GM23338 (cell line): Measurements from ENCODE around the gene ZNF70. TPM values are rescaled to one million over a fixed set of nuclear protein-coding genes. Genes with fewer than 3 reads are reported as not detected.

Source experiments
- ATAC-seq: fragments of 200-7000 bp; cut with Tn5 transposase; 3 replicates; pipeline ENCODE4 v1.9.1; 2020
- DNase-seq: peaks from one replicate; pipeline ENCODE4 v3.0.0-alpha.2; 2015; ENCODE audit warnings: low spot score
- H2AFZ ChIP-seq: fragments of 200-600 bp; sonication (generic); 2 replicates; pipeline ENCODE4 v1.8.0; 2016; ENCODE audit warnings: antibody characterized with exemption, mild to moderate bottlenecking, moderate library complexity
- H3F3A ChIP-seq: fragments of 200-600 bp; sonication (generic); replicated peaks from 2 replicates; pipeline ENCODE4 v1.8.0; 2017; ENCODE audit warnings: antibody characterized with exemption, mixed run types, low read depth
- H3K27ac ChIP-seq: fragments of 200-600 bp; sonication (generic); 2 replicates; pipeline ENCODE4 v1.6.1; 2016; ENCODE audit warnings: low read depth
- H3K27me3 ChIP-seq: fragments of 200-600 bp; sonication (generic); 2 replicates; pipeline ENCODE4 v1.8.0; 2016; ENCODE audit warnings: mild to moderate bottlenecking, mixed run types, moderate library complexity; ENCODE audit not compliant: insufficient read depth
- H3K36me3 ChIP-seq: fragments of 200-600 bp; sonication (generic); 2 replicates; pipeline ENCODE4 v1.8.0; 2016; ENCODE audit warnings: mild to moderate bottlenecking; ENCODE audit not compliant: insufficient read depth
- H3K4me1 ChIP-seq: fragments of 200-600 bp; sonication (generic); 2 replicates; pipeline ENCODE4 v1.8.0; 2016; ENCODE audit warnings: mild to moderate bottlenecking, moderate library complexity; ENCODE audit not compliant: insufficient read depth
- H3K4me2 ChIP-seq: fragments of 200-600 bp; sonication (generic); 2 replicates; pipeline ENCODE4 v1.7.1; 2017; ENCODE audit warnings: mixed run types
- H3K4me3 ChIP-seq: fragments of 200-600 bp; sonication (generic); 2 replicates; pipeline ENCODE4 v1.6.1; 2016; ENCODE audit warnings: mixed run types
- H3K79me2 ChIP-seq: fragments of 200-600 bp; sonication (generic); replicated peaks from 2 replicates; pipeline ENCODE4 v1.8.0; 2017; ENCODE audit warnings: mild to moderate bottlenecking; ENCODE audit not compliant: insufficient read depth
- H3K9me2 ChIP-seq: fragments of 200-600 bp; sonication (generic); 2 replicates; pipeline ENCODE4 v1.8.0; 2017; ENCODE audit not compliant: insufficient read depth
- H4K20me1 ChIP-seq: fragments of 200-600 bp; sonication (generic); replicated peaks from 2 replicates; pipeline ENCODE4 v1.8.0; 2017; ENCODE audit warnings: mild to moderate bottlenecking; ENCODE audit not compliant: insufficient read depth
- H3K27ac Mint-ChIP-seq: 2 replicates; pipeline ENCODE4 v1.8.0; 2020; ENCODE audit warnings: inconsistent platforms, mild to moderate bottlenecking, moderate library complexity, mixed read lengths
- H3K27me3 Mint-ChIP-seq: 3 replicates; pipeline ENCODE4 v1.8.0; 2022; ENCODE audit warnings: low read depth, mild to moderate bottlenecking, moderate library complexity, mixed read lengths, inconsistent platforms; ENCODE audit not compliant: insufficient read depth, poor library complexity
- H3K36me3 Mint-ChIP-seq: 3 replicates; pipeline ENCODE4 v1.8.0; 2021; ENCODE audit warnings: low read depth, mild to moderate bottlenecking, inconsistent platforms, moderate library complexity, mixed read lengths
- H3K4me1 Mint-ChIP-seq: 3 replicates; pipeline ENCODE4 v1.8.0; 2020; ENCODE audit warnings: mild to moderate bottlenecking, inconsistent platforms, mixed read lengths
- H3K4me3 Mint-ChIP-seq: 3 replicates; pipeline ENCODE4 v1.8.0; 2021; ENCODE audit warnings: moderate library complexity, mild to moderate bottlenecking, inconsistent platforms, mixed read lengths
- H3K9me3 Mint-ChIP-seq: 3 replicates; pipeline ENCODE4 v1.8.0; 2020; ENCODE audit warnings: moderate library complexity, mild to moderate bottlenecking, inconsistent platforms, mixed read lengths
- CREB1 ChIP-seq: fragments of 250-450 bp; sonication (Bioruptor Pico); IDR thresholded peaks from 2 replicates; pipeline ENCODE4 v1.5.0; 2020; ENCODE audit warnings: low read depth, mild to moderate bottlenecking, moderate library complexity
- ETS1 ChIP-seq: IDR thresholded peaks from 2 replicates; pipeline ENCODE4 v1.6.1; 2016; ENCODE audit warnings: antibody characterized with exemption
- EZH2 ChIP-seq: fragments of 200-600 bp; sonication (generic); IDR thresholded peaks from one replicate; pipeline ENCODE4 v1.8.0; 2017; ENCODE audit warnings: antibody characterized with exemption, mild to moderate bottlenecking, low read depth; ENCODE audit not compliant: unreplicated experiment
- EZH2phosphoT487 ChIP-seq: fragments of 200-600 bp; sonication (generic); IDR thresholded peaks from one replicate; pipeline ENCODE4 v1.8.1; 2018; ENCODE audit warnings: antibody characterized with exemption; ENCODE audit not compliant: unreplicated experiment
- JUNB ChIP-seq: IDR thresholded peaks from one replicate; pipeline ENCODE4 v1.6.1; 2016; ENCODE audit warnings: antibody characterized with exemption; ENCODE audit not compliant: unreplicated experiment
- NANOG ChIP-seq: IDR thresholded peaks from 2 replicates; pipeline ENCODE4 v1.6.1; 2016; ENCODE audit warnings: antibody characterized with exemption, borderline replicate concordance
- POLR2AphosphoS5 ChIP-seq: IDR thresholded peaks from 2 replicates; pipeline ENCODE4 v1.6.1; 2016; ENCODE audit warnings: antibody characterized with exemption, low read depth
- REST ChIP-seq: IDR thresholded peaks from one replicate; pipeline ENCODE4 v1.6.1; 2018; ENCODE audit warnings: antibody characterized with exemption; ENCODE audit not compliant: unreplicated experiment
- STAT1 ChIP-seq: IDR thresholded peaks from one replicate; pipeline ENCODE4 v1.6.1; 2016; ENCODE audit warnings: antibody characterized with exemption; ENCODE audit not compliant: unreplicated experiment
- ZNF114 ChIP-seq: fragments of 250-450 bp; sonication (Bioruptor Pico); IDR thresholded peaks from 2 replicates; pipeline ENCODE4 v1.5.0; 2020; ENCODE audit warnings: mild to moderate bottlenecking, moderate library complexity
- ZNF462 ChIP-seq: fragments of 250-450 bp; sonication (Bioruptor Pico); IDR thresholded peaks from 2 replicates; pipeline ENCODE4 v1.5.0; 2020; ENCODE audit warnings: mild to moderate bottlenecking, moderate library complexity
- polyA plus RNA-seq: library from polyadenylated mRNA; unstranded; fragments of >200 nt; fragmentation: Nextera tagmentation; extraction: Ambion mirVana; gene quantifications from 2 replicates; pipeline ENCODE4 v1.2.1, GENCODE V29; 2016
- total RNA-seq: library from RNA; depleted of rRNA; stranded (reverse); fragments of >200 nt; shearing (Covaris generic); gene quantifications from 2 replicates; pipeline ENCODE4 v1.2.3, GENCODE V29; 2014

Gene ZNF70
- total and polyA plus RNA-seq, 2 experiments from 2014 or later, result 0.45 to 2.6 TPM

DNA sequence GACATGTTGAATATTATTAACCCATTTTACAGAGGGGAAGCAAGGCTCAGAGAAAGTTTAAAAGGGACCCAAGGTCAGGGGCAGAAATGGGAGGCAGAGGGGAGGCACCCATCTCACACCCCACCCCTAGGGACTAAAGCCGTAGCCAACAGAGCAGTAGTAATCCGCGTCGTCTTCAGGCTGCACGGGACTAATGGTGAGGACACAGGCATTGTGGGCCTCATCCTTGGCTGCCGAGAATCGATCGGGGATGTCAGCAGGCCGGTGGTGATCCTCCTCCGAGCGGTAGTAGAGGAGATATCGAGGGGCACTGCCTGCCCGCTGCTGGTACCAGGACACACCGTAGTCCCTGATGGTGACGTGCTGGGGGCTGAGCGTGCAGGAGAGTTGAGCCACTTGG lies 1.8 kb upstream of the ZNF70 start:
- Histone ChIP-seq H3F3A (0 out of 2 replicates have a peak, but pooled peaks cover 5% of the 10 kb centered on the region), H2AFZ (no peak overlapping the region), H3K79me2 (no peaks in the 10 kb centered on the region; the same call in 1 of the 2 replicates), H4K20me1 (no peaks in the 10 kb centered on the region), H3K4me3 (no peak overlapping the region), H3K4me2 (no peak overlapping the region), H3K4me1 (peaks cover 18% of the 10 kb centered on the region), H3K36me3 (no peaks in the 10 kb centered on the region), H3K27ac (no peak overlapping the region), H3K27me3 (no peaks in the 10 kb centered on the region), H3K9me2 (no peaks in the 10 kb centered on the region)
- no peaks in the 10 kb centered on the region for H3K36me3 Mint-ChIP-seq
- no peak for DNase-seq
- TF ChIP-seq ZNF114 (CRISPR knock-in tag), result no peak
- TF ChIP-seq JUNB, result no peak
- no peak for TF ChIP-seq EZH2
- no peak for ATAC-seq
- H3K27ac Mint-ChIP-seq, result no peak overlapping the region
- peak overlapping the region; percentile 42; the same call in 2 of the 3 replicates for H3K4me3 Mint-ChIP-seq
- peaks cover 34% of the 10 kb centered on the region for H3K4me1 Mint-ChIP-seq
- H3K27me3 Mint-ChIP-seq, result peaks cover 15% of the 10 kb centered on the region
- no peaks in the 10 kb centered on the region for H3K9me3 Mint-ChIP-seq

DNA sequence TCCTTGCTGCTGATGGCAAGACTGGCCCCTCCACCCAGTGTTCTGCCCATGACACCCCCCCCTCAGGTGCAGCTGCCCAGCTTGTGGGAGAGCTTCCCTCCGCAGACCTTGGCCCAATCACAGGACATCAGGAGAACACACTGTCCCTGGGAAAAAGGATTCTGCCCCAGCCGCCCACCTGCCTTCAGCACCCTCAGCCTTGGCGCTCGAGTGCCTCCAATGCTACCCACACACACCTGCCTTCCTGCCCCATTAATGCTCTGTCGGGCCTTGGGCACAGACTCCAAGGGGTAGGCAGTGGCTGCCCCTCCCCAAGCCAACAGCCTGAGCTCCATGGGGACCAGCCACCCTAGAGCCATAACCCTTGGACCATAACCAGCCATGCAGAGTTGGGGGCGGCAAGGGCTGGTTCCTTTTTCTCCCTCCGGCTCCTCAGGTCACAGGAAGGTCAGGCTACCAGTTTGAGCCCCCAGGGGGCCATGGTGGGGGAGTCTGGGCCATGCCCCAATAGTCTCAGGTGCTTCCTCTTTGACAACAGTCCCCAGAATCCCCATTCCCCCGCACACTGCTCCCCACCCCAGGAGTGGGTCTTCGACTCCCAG lies 1.3 kb upstream of the ZNF70 start:
- H3K27ac ChIP-seq, result no peak overlapping the region; the same call in 1 of the 2 replicates
- H3K27me3 ChIP-seq, result no peaks in the 10 kb centered on the region
- no peaks in the 10 kb centered on the region for H3K36me3 Mint-ChIP-seq
- H4K20me1 ChIP-seq, result no peaks in the 10 kb centered on the region
- peak overlapping the region; percentile 86; the same call in 1 of the 2 replicates for H3K27ac Mint-ChIP-seq
- H3K9me2 ChIP-seq, result no peaks in the 10 kb centered on the region
- peaks cover 18% of the 10 kb centered on the region for H3K4me1 ChIP-seq
- H3K9me3 Mint-ChIP-seq, result no peaks in the 10 kb centered on the region
- ATAC-seq (no peak), DNase-seq (no peak)
- H3K27me3 Mint-ChIP-seq, result peaks cover 15% of the 10 kb centered on the region
- peak overlapping the region; percentile 83 for H3K4me2 ChIP-seq
- peak overlapping the region; percentile 91 for H3K4me3 ChIP-seq
- H3K79me2 ChIP-seq, result no peaks in the 10 kb centered on the region; the same call in 1 of the 2 replicates
- H3K4me3 Mint-ChIP-seq, result peak overlapping the region; percentile 82
- TF ChIP-seq ZNF114 (CRISPR knock-in tag), result no peak
- no peak for TF ChIP-seq NANOG
- no peak for TF ChIP-seq CREB1 (CRISPR knock-in tag)
- no peak for TF ChIP-seq JUNB
- TF ChIP-seq EZH2phosphoT487, result no peak
- no peak for TF ChIP-seq ZNF462
- no peak for TF ChIP-seq REST
- no peak for TF ChIP-seq EZH2
- no peak for TF ChIP-seq ETS1
- TF ChIP-seq STAT1, result no peak
- TF ChIP-seq POLR2AphosphoS5, result no peak
- no peaks in the 10 kb centered on the region for H3K36me3 ChIP-seq
- 0 out of 2 replicates have a peak, but pooled peaks cover 5% of the 10 kb centered on the region for H3F3A ChIP-seq
- H2AFZ ChIP-seq, result no peak overlapping the region
- H3K4me1 Mint-ChIP-seq, result peaks cover 34% of the 10 kb centered on the region
